Suprapubic skin (tissue), 4 donors: ENCODE results near the gene PPP1R10. TPM values are rescaled to one million over a fixed set of nuclear protein-coding genes. Genes with fewer than 3 reads are reported as not detected.

Source experiments
- DNase-seq, 2 donors: peaks; one replicate each; pipeline ENCODE4 v3.0.0-alpha.2; 2019; ENCODE audit warnings: low spot score in 2 of 2
- H3K27ac ChIP-seq: fragments of 200-600 bp; sonication (generic); one replicate; pipeline ENCODE4 v1.5.1; 2019
- H3K27me3 ChIP-seq: fragments of 200-600 bp; sonication (generic); one replicate; pipeline ENCODE4 v1.5.1; 2019
- H3K36me3 ChIP-seq: fragments of 200-600 bp; sonication (generic); one replicate; pipeline ENCODE4 v1.5.1; 2019
- H3K4me1 ChIP-seq: fragments of 200-600 bp; sonication (generic); one replicate; pipeline ENCODE4 v1.5.1; 2019
- H3K4me3 ChIP-seq: fragments of 200-600 bp; sonication (generic); one replicate; pipeline ENCODE4 v1.5.1; 2019; ENCODE audit warnings: mild to moderate bottlenecking
- H3K9me3 ChIP-seq: fragments of 200-600 bp; sonication (generic); one replicate; pipeline ENCODE4 v1.5.1; 2019
- CTCF ChIP-seq, 2 donors: fragments of 200-600 bp in 1 of 2; fragments of 450-650 bp in 1 of 2; sonication (generic) in 1 of 2; IDR thresholded peaks; one replicate each; pipeline ENCODE4 v1.5.1; 2016 to 2019; ENCODE audit warnings: antibody characterized with exemption in 2 of 2, mild to moderate bottlenecking in 1 of 2, moderate library complexity in 1 of 2
- EP300 ChIP-seq: sonication (generic); formaldehyde crosslinking; IDR thresholded peaks from one replicate; pipeline ENCODE4 v1.6.1; 2017; ENCODE audit warnings: antibody characterized with exemption
- POLR2A ChIP-seq, 2 donors: fragments of 450-650 bp; IDR thresholded peaks; one replicate each; pipeline ENCODE4 v1.6.1; 2017; ENCODE audit warnings: antibody characterized with exemption in 2 of 2, mild to moderate bottlenecking in 2 of 2, moderate library complexity in 2 of 2
- POLR2AphosphoS5 ChIP-seq, 3 donors: sonication (generic); formaldehyde crosslinking; IDR thresholded peaks; one replicate each; pipeline ENCODE4 v1.6.1; 2017; ENCODE audit warnings: antibody characterized with exemption in 3 of 3
- WGBS: methylation state at CpG from one replicate; pipeline ENCODE4 v1.1.5; 2018; 5-methylcytosine and 5-hydroxymethylcytosine counted together
- total RNA-seq, 4 donors: library from RNA; depleted of rRNA; stranded (reverse); fragments of >200 nt; gene quantifications; one replicate each; pipeline ENCODE4 v1.1.0, GENCODE V29; 2016

PPP1R10 gene
- total RNA-seq, 4 donors from 2014 or later = 27.2 to 68.2 (median 46.7) TPM

GRCh38 chr6:30611856-30612194, 5.2 kb downstream of the PPP1R10 start:
- WGBS = 70% methylated on average over 2 of the region's 2 CpGs
- Histone ChIP-seq H3K27me3 (no peaks in the 10 kb centered on the region), H3K9me3 (no peaks in the 10 kb centered on the region), H3K4me3 (no peak overlapping the region), H3K27ac (no peak overlapping the region), H3K4me1 (peaks cover 47% of the 10 kb centered on the region), H3K36me3 (peaks cover 32% of the 10 kb centered on the region)
- no peak for DNase-seq
- TF ChIP-seq POLR2AphosphoS5 (IDR thresholded peaks at IDR 0.05) (no peak), CTCF (IDR thresholded peaks at IDR 0.05) (no peak), POLR2A (IDR thresholded peaks at IDR 0.05) (no peak), EP300 (no peak)

- H3K27ac ChIP-seq = no peak overlapping the region
- WGBS = 66% methylated on average over 9 of the region's 9 CpGs
- H3K4me3 ChIP-seq = no peak overlapping the region
- H3K36me3 ChIP-seq = peaks cover 32% of the 10 kb centered on the region
- H3K9me3 ChIP-seq = no peaks in the 10 kb centered on the region
- DNase-seq = no peak
- peaks cover 47% of the 10 kb centered on the region for H3K4me1 ChIP-seq
- H3K27me3 ChIP-seq = no peaks in the 10 kb centered on the region
- TF ChIP-seq CTCF (IDR thresholded peaks at IDR 0.05) = no peak
- no peak for TF ChIP-seq POLR2A (IDR thresholded peaks at IDR 0.05)
- no peak for TF ChIP-seq EP300
- no peak for TF ChIP-seq POLR2AphosphoS5 (IDR thresholded peaks at IDR 0.05)
Measured at GRCh38 chr6:30611150-30611855, 5.7 kb downstream of the PPP1R10 start.

- WGBS = 82% methylated on average over 4 of the region's 4 CpGs
- DNase-seq = no peak
- Histone ChIP-seq H3K36me3 (peaks cover 42% of the 10 kb centered on the region), H3K9me3 (no peaks in the 10 kb centered on the region), H3K4me1 (peaks cover 47% of the 10 kb centered on the region), H3K27me3 (no peaks in the 10 kb centered on the region), H3K4me3 (no peak overlapping the region), H3K27ac (no peak overlapping the region)
- TF ChIP-seq CTCF (IDR thresholded peaks at IDR 0.05) = no peak
- no peak for TF ChIP-seq POLR2A (IDR thresholded peaks at IDR 0.05)
- no peak for TF ChIP-seq POLR2AphosphoS5 (IDR thresholded peaks at IDR 0.05)
- TF ChIP-seq EP300 = no peak
Measured at GRCh38 chr6:30610065-30610464, 7.0 kb downstream of the PPP1R10 start.

GRCh38 chr6:30603961-30604360, 13.1 kb downstream of the PPP1R10 start:
- Histone ChIP-seq H3K9me3 (no peaks in the 10 kb centered on the region), H3K36me3 (peaks cover 86% of the 10 kb centered on the region), H3K27me3 (no peaks in the 10 kb centered on the region), H3K4me3 (no peak overlapping the region), H3K4me1 (no peaks in the 10 kb centered on the region), H3K27ac (no peak overlapping the region)
- TF ChIP-seq CTCF (IDR thresholded peaks at IDR 0.05) (no peak), EP300 (no peak), POLR2AphosphoS5 (IDR thresholded peaks at IDR 0.05) (no peak), POLR2A (IDR thresholded peaks at IDR 0.05) (no peak)
- no peak for DNase-seq
- WGBS = 93% methylated on average over 13 of the region's 13 CpGs

GRCh38 chr6:30601815-30602641, 15.0 kb downstream of the PPP1R10 start:
- DNase-seq = no peak
- TF ChIP-seq POLR2A (IDR thresholded peaks at IDR 0.05) = no peak
- TF ChIP-seq CTCF (IDR thresholded peaks at IDR 0.05) = no peak
- no peak for TF ChIP-seq POLR2AphosphoS5 (IDR thresholded peaks at IDR 0.05)
- TF ChIP-seq EP300 = no peak
- Histone ChIP-seq H3K36me3 (peaks cover 69% of the 10 kb centered on the region), H3K27me3 (no peaks in the 10 kb centered on the region), H3K27ac (no peak overlapping the region), H3K4me1 (peaks cover 4% of the 10 kb centered on the region), H3K9me3 (no peaks in the 10 kb centered on the region), H3K4me3 (no peak overlapping the region)
- WGBS = 88% methylated on average over 22 of the region's 39 CpGs
